Prostate gland (tissue), 2 donors: ENCODE results near the gene SPRR2E.

Experiments
- POLR2A ChIP-seq: fragments of 450-650 bp; IDR thresholded peaks from one replicate; pipeline ENCODE4 v1.6.1; 2016; ENCODE audit warnings: antibody characterized with exemption, mild to moderate bottlenecking
- TF ChIP-seq, protein P1 (sequence below), 4 experiments: fragments of 200-600 bp in 2 of 4; fragments of 450-650 bp in 2 of 4; sonication (generic) in 2 of 4; IDR thresholded peaks; 1 replicate in 3 of 4; 2 replicates in 1 of 4; pipeline ENCODE4 v1.5.1; 2016 to 2019; ENCODE audit warnings: antibody characterized with exemption in 4 of 4, mild to moderate bottlenecking in 2 of 4, moderate library complexity in 2 of 4

- TF ChIP-seq, protein P1, sequence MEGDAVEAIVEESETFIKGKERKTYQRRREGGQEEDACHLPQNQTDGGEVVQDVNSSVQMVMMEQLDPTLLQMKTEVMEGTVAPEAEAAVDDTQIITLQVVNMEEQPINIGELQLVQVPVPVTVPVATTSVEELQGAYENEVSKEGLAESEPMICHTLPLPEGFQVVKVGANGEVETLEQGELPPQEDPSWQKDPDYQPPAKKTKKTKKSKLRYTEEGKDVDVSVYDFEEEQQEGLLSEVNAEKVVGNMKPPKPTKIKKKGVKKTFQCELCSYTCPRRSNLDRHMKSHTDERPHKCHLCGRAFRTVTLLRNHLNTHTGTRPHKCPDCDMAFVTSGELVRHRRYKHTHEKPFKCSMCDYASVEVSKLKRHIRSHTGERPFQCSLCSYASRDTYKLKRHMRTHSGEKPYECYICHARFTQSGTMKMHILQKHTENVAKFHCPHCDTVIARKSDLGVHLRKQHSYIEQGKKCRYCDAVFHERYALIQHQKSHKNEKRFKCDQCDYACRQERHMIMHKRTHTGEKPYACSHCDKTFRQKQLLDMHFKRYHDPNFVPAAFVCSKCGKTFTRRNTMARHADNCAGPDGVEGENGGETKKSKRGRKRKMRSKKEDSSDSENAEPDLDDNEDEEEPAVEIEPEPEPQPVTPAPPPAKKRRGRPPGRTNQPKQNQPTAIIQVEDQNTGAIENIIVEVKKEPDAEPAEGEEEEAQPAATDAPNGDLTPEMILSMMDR (IDR thresholded peaks at IDR 0.05), result no peak
- TF ChIP-seq POLR2A, result no peak
Measured at GRCh38 chr1:153127296-153127695, 33.0 kb upstream of the SPRR2E start.
